ENCODE results near the gene STYK1.
"Not testable (repeated sequence)": the region's sequence is repeated elsewhere in the genome, so short reads cannot be mapped to it uniquely, and the experiment has no call there.

The STYK1 gene

DNA sequence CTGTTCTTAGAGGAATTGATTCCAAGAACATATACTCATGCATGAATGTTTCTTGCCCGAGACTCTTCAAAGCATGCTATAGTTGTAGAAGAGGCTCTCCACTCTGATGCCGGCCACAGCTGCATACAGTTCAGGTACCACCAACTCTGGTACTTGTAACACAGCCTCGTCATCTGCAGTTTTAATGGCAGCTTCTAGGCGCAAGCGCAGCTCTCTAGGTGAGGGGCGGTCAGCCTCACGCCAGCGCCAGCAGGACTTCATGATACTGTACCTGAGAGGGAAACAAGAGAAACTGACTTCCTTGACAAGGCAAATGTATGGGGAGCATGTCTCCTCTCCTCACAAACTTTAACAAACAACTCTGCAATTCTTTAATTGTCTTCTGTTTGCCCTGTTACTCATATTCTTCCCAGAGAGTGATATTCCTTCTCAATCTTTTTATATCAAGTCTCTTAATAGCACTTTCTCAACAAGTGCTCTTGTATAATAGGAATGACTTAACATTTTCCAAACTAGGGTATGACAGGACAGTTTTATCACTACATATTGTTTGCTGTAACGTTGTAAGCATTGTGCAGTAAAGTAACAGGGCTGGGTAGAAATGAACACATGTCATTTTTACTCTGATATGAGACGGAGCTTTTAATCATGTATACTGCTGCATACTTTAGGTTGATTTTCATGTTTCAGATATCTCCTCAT lies 53.6 kb downstream of the STYK1 start:
- DNase-seq (ENCODE audit: low spot score), result no peak

DNA sequence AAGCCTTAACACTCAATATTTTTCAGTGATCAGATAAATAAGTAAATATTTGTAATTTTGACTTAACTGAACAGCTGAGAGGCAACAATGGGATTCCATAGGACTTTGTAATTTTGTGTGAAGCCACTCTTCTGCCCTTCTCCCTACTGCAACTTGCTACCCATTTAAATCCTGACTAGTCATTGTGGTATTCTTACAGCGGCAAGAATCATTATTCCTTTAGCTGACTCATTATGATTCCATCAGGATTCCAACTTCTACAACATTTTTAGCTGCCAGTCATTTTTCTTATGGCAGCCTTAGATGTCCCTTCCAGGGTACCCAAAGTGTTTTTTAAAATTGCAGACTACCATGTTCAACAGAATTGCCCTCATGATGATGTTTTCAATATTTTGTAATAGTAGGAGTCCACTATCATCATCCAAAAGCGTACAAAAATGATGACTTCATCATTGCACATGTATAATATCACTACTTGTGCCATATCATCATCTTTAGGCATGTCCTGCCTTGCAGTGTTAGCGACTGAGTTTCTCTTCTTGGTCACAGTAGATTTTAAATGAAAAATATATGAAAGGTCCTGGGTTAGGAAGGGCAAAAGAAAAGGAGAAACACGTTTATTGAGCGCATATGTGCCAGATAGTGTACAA lies 55.4 kb downstream of the STYK1 start:
- DNase-seq (ENCODE audit: low spot score), result no peak

DNA sequence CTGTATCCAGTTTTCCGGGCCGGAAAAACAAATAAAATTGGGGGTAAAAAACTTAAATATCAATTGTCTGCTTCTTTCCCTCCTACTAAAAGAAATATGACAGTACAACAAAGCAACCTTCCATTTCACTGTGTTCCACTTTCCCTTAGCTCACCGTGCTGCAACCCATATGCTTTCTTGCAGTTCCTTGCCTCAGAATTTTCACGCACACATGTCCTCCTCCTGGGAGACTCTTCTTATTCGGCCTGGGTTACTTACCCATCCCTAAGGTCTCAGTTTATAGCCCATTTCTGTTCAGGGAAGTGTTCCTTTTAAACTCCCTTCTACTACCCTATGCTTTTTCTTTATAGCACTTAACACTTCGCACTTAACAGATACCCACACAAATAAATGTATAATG lies 56.0 kb downstream of the STYK1 start:
- DNase-seq (ENCODE audit: low spot score), result no peak

DNA sequence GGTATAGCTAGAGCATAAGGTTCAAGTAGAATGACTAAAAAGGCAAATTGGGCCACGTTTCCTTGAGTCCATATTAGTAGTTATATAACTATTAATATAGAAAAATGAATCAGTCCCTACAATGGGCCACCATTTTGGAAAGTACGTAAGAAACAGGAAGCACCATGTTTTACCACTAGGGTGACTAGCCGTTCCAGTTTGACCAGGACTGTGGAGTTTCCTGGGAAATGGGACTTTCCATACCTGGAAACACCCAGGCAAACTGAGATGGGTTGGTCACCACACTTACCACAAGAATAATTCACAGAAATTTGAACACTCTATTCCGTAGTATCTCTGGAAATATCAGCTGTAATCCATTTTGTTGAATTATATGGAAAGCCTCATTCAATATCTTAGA lies 58.3 kb downstream of the STYK1 start:
- no peak for DNase-seq (ENCODE audit: low spot score)

DNA sequence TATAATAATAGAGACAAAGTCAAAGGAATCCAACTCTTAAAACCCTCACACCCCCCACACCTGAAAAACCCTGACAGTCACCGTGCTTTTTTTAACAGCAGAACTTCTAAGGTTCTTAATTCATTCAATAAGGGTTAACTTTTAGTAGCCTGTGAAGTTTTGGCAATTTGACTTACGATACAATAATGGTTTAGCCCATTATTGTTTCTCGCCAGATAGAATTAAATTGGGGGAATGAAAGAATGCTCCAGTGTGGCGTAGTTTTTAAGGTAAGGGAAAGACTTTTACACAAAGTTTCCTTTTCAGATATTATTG lies 59.8 kb downstream of the STYK1 start:
- DNase-seq (ENCODE audit: low spot score), result no peak

DNA sequence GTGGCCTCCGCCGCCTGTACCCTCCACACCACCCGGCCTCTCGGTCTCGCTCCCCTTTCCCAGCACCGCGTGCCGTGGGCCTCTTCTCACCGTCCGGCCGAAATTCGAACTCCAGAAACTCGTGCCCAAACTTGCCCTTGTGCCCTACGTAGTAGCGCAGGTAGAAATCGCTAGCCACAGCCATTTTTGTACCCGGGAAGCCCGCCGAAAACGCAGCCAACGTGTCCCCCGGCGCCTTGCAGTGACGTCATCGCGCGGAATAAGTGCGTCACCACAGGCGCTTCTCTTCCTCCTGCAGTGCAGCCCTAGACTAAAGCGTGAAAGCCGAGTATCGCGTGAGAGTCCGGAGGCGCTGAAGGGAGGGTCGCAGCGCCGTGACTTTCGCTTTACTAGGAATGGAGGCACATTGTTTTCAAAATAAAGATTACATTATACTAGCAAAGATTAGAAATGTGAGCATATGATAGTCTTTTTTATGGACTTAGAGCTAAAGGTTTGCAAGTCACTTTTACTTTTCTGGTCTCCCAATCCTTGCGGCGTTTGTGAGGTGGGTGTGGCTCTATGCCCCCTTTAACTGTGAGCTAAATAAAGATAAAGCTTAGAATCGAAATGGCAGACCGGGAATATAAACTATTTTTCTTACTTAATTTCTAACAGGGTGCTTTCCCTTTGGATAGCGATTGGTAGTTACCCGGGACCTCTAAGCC lies 60.4 kb downstream of the STYK1 start, which contains the start of gene MAGOHB:
Gene MAGOHB (minus strand): TSS at position 261 of the 707 bp plus-strand sequence. CDS start 77 bp downstream, at position 184.
- peak; percentile 94 for DNase-seq (ENCODE audit: low spot score)

DNA sequence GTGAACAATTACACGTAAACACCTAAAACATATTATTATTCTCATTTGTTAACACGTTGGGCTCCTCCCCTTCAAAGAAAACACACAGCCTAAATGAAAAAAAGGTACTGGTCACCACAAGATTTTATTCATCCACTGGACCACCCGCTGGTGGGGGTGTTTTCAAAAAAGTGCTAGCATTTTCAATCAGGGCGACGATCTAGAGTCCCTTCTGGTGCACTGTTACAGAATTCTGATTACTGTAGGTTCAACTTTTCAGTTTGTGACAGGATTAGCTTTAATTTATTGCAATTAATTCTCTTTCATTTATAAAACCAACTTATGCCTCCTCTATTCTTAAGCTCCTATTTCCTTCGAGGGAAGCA lies 60.9 kb downstream of the STYK1 start:
- peak; percentile 14 for DNase-seq (ENCODE audit: low spot score)

DNA sequence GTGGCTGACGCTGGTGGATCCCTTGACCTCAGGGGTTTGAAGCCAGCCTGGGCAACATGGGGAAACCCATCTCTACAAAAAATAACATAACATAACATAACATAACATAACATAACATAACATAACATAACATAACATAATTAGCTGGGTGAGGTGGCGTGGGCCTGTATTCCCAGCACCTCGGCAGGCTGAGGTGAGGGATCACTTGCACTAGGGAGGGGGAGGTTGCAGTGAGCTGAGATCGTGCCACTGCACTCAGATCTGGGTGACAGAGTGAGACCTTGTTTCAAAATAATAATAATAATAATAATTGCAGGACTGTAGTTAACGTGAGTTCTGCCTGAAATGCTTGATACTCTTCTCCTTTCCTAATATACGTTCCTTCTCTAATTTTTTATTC lies 61.7 kb downstream of the STYK1 start:
- DNase-seq (ENCODE audit: low spot score), result no peak

DNA sequence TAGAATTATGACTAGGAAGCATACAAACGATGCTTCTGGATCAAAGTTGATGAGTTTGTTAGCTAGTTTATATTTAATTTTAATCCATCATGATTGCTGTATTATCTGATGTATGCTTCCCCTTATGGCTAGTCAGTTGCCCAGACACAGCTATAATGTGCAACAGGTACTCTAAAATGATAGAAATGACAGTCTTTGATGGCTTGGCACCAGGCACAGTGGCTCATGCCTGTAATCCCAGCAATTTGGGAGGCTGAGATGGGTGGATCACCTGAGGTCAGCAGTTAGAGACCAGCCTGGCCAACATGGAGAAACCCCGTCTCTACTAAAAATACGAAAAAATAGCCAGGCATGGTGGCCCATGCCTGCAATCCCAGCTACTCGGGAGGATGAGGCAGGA lies 62.6 kb downstream of the STYK1 start:
- not testable (repeated sequence) for DNase-seq (ENCODE audit: low spot score)

DNA sequence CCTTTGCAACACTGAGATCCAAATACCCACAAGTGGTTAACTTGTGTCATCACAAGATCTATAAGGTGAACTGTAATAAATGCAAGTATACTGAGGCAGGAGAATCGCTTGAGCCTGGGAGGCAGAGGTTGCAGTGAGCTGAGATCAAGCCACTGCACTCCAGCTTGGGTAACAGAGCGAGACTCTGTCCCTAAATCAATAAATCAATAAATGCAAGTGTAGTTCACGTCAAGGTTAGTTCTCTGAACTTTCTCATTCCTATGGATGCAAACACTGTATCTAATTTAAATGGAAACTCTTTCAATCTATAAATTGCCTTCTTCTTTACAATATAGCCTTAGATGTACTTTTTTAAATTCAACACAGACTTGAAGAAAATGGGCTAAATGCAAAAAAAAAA lies 63.7 kb downstream of the STYK1 start:
- no peak for DNase-seq (ENCODE audit: low spot score)

DNA sequence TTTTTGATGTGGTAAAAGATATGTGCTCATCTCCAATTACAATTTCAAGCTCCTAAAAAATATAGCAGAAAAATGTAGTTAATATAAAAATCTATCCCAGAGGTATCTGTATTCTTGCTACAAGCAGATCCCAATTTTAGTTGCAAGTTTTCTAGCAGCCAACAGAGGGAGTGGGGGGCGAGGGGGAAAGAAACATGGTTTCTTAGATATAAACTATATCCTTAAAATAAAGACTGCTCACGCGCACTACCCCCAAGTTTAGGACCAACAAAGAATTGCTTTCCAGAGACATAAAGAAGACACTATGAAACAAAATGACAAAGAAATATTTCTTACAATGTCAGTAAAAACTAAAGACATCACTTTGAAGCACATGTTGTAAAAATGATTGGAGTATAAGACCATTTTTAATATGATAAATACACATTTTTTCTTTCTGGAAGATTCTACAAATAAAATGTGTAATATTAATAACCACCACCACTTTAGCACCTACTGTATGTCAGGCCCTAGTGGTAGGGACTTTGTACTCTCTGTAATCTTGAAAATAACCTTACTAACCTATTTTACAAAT lies 65.9 kb downstream of the STYK1 start:
- DNase-seq (ENCODE audit: low spot score), result no peak

DNA sequence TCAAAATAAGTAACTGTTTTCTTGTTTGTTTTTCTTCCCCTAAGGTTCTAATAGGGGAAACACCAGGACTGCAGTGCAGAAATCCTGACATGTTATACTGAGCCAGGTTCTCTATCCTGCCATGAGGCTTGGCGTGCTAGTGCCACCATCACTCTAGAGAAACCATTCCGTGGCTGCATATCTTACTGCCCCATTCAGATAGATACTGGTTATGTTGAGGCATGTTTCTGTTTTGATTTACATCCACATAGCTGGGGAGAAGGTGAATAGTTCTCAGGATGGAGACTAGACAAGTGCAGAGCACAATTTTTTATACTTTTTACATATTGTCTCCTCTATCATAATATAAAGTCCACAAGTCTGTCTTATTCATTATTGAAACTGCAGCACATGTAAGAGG lies 72.0 kb downstream of the STYK1 start:
- no peak for DNase-seq (ENCODE audit: low spot score)

DNA sequence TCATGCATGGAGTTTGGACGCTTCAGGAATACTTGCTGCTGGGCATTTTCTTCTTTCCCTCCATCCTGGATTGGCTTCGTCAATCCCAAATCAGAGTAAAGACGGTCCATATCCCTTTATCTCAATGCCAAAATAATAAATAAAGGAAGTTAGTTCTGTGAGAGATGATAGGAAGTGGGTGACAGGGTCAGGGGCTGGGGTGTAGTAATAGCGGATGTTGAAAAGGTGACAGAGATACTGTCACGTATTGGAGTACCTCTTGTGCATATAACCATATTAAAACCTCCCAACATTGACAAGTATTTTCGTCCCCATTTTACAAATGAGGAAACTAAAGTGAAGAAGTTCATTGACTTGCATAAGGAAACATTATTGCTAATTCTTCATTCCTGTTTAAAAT lies 72.9 kb downstream of the STYK1 start:
- no peak for DNase-seq (ENCODE audit: low spot score)

DNA sequence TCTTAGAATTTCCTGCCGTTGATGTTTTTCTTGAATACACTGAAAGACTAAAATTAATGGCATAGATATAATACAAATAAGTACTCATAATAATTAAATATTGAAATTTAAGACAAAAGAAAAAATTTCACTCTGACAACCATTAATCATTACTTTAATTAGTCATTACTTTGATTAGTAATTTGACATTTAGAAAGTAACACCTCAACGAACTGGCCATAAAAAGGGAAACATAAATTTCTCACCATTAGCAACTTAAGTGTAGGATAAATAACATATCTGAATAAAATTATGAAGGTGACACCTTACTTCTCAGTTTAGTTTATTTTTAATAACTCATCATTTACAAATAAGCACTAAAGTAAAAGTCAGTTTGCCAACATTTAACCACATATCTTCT lies 78.0 kb downstream of the STYK1 start:
- no peak for DNase-seq (ENCODE audit: low spot score)

DNA sequence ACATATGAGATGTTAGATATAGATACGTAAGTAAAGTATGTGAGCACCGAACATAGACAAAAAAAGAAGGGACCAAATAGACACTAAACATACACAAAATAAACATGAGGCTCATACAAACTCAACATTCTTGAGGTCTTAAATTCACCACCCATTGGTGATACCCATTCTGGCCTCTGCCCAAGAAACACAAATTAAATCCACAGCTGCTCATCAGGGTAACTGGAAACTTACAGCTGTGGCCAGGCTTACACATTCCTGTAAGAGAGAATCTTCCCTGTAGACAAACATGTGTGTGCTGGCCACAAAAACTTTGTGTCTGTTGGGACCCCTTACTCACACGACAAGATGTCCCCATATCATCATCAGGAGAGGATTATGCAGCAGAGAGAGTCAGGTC lies 82.9 kb downstream of the STYK1 start:
- DNase-seq (ENCODE audit: low spot score), result no peak

DNA sequence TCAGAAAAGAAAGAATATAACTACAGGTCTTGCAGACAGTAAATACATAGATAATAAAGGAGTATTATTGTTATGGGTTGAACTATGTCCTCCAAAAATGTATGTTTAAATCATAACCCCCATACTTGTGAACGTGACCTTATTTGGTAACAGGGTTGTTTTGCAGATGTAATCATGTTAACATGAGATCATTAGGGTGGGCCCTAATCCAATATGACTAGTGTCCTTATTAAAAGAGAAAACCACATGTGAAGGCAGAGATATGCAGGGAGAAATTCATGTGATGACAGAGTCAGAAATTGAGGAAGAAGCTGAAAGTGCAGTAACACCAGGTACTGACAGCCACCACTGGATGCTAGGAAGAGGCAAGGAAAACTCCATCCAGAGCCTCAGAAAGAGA lies 89.4 kb downstream of the STYK1 start:
- no peak for DNase-seq (ENCODE audit: low spot score)

DNA sequence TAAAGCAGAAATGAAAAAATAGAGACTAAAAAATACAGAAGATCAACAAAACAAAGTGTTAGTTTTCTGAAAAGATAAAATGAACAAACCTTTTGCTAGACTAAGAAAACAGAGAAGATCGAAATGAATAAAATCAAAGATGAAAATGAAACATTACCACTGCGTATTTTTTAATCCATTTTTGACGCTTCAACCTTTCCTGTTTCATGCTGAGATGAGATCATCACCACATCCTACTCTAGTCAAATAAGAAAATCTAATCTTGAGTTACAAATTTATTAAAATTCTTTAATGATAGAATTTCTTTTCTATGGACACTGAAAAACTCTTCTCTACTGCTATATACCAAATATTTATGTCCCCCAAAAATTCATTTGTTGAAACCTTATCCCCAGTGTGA lies 91.1 kb downstream of the STYK1 start:
- no peak for DNase-seq (ENCODE audit: low spot score)

DNA sequence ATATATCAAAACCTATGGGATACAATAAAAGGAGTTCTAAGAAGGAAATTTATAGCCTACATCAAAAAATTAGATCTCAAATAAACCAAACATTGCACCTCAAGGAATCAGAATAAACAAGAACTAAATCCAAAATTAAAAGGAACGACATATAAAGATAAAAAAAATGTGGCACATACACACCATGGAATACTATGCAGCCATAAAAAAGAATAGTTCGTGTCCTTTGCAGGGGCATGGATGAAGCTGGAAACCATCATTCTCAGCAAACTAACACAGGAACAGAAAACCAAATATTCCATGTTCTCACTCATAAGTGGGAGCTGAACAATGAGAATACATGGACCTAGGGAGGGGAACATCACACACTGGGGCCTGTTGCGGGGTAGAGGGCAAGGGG lies 91.7 kb downstream of the STYK1 start:
- DNase-seq (ENCODE audit: low spot score), result not testable (repeated sequence)

DNA sequence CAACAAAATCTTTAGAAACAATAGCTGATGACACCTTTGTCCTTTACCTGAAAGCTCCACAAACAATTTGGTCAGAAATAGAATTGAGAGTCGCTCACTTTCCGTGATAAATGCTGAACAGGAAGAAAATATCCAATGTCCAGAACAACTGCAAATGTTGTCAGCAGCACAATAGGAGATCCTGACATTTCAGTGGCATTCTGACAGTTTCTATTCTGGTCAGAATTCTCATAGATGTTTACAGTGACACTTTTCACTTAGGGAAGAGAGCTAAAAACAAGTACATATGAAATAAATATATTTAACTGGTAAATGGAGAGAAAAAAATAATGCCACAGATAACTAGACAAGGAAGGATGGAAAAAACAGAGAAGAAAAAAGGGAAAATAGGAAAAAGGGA lies 99.5 kb downstream of the STYK1 start:
- no peak for DNase-seq (ENCODE audit: low spot score)

DNA sequence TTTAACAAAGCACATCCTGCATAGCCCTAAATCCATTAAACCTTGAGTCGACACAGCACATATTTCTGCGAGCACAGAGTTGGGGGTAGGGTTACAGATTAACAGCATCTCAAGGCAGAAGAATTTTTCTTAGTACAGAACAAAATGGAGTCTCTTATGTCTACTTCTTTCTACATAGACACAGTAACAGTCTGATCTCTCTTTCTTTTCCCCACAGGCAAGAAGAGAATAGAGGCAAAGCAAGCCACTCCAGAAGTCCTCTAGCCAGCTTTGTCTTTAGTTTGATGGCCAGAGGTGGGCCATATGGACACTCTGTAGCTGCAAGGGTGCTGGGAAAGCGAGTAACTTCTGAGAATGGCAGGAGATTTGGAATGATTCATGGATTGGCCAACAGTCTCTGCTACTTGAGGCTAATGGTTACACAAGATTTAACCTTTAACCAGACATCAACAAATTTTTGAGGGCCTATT lies 101.8 kb downstream of the STYK1 start:
- not testable (repeated sequence) for DNase-seq (ENCODE audit: low spot score)

DNA sequence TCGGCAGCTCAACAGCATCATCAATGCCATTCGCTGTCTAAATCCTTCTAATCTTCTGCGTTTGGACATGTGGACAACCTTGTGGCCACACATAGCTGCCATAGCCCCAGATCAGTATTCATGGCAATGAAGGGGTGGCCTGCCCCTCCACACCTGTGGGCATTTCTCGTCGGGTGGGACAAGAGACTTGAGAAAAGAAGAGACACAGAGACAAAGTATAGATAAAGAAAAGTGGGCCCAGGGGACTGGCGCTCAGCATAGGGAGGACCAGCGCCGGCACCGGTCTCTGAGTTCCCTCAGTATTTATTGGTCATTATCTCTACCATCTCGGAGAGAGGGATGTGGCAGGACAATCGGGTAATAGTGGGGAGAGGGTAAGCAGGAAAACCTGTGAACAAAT lies 102.7 kb downstream of the STYK1 start:
- no peak for DNase-seq (ENCODE audit: low spot score)
